Activated T-helper 2 cell treated with anti-CD3 and anti-CD28 coated beads, Interferon-gamma antibody, Interleukin-2, Interleukin-4, amounts not matched to agents 10 μg/mL and 5 μg/mL and 100 μg/mL, durations not matched to agents 14 hours and 24 hours and 36 hours (primary cell): ENCODE measurements around the gene SH3D19. TPM values are rescaled to one million over a fixed set of nuclear protein-coding genes. Genes with fewer than 3 reads are reported as not detected.

Experiments
- DNase-seq: peaks from one replicate; pipeline ENCODE4 v3.0.0; 2021; ENCODE audit warnings: low spot score
- H3K27ac Mint-ChIP-seq: one replicate; pipeline ENCODE4 v1.8.0; 2021; ENCODE audit warnings: mixed read lengths
- H3K27me3 Mint-ChIP-seq: one replicate; pipeline ENCODE4 v1.8.0; 2021; ENCODE audit warnings: low read depth, mixed read lengths
- H3K36me3 Mint-ChIP-seq: one replicate; pipeline ENCODE4 v1.8.0; 2021; ENCODE audit warnings: low read depth, mixed read lengths
- H3K4me1 Mint-ChIP-seq: one replicate; pipeline ENCODE4 v1.8.0; 2021; ENCODE audit warnings: low read depth, mixed read lengths
- H3K4me3 Mint-ChIP-seq: one replicate; pipeline ENCODE4 v1.8.0; 2021; ENCODE audit warnings: low read depth, mild to moderate bottlenecking, moderate library complexity, mixed read lengths
- H3K9me3 Mint-ChIP-seq: one replicate; pipeline ENCODE4 v1.8.0; 2021; ENCODE audit warnings: mixed read lengths
- intact Hi-C: fragments of 100-400 bp; cut with micrococcal nuclease; formaldehyde crosslinking; loops from one replicate; pipeline ENCODE4 v1.15.1; 2023
- total RNA-seq: library from RNA; stranded (reverse); gene quantifications from 2 replicates; pipeline ENCODE4 v1.2.3, GENCODE V29; 2022

SH3D19 gene
- total RNA-seq, 1 donor from 2014 or later, result not detected

DNA sequence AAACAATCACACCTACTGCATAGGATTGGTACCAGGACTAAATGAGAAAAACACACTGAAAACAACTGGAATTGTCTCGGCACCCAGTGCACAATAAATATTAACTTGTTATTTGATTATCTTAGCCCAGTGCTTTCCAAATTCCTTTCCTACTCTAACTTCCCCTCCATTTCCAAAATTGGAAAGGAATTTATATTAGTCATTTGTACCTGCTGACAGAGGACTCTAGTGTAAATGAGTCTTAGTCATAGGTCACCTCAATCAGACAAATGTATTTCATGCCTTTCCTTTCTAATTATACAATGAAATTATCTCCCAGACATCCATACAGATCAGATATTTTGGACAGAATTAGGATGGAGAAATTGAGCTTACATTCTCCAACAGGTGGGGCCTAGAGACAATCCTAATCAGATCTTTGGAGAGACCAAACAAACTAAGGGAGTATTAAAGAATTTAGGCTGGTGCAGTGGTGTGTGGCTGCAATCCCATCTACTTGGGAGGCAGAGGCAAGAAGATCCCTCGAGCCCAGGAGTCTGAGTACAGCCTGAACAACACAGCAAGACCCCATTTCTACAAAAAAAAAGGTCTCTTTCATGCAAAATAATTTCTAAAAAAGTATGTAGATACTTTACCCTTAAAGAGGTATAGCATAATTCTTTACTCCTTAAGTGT is 10.1 kb downstream of the SH3D19 start:
- H3K27ac Mint-ChIP-seq, result no peak overlapping the region

DNA sequence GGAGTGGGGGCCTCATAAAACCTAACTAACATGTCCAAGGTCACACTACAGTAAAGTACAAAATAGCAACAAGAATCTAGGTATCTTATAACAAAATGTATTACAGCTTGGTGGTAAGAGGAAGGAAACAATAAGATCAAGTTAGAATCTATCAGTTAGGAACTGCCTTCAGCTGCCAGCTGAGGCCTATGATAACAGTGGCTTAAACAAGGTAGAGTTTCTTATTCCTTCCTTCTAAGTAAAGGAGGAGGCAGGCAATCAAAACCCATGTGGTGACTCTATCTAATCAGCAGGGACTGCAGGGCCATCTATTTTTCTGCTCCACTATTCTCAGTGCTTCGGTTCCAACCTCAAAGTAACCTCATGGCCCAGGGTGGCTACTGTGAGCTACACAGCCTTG is 10.9 kb downstream of the SH3D19 start:
- H3K27me3 Mint-ChIP-seq, result peaks cover under 1% of the 10 kb centered on the region
- no peaks in the 10 kb centered on the region for H3K36me3 Mint-ChIP-seq
- no peak overlapping the region for H3K27ac Mint-ChIP-seq
- no peak overlapping the region for H3K4me3 Mint-ChIP-seq
- H3K4me1 Mint-ChIP-seq, result no peaks in the 10 kb centered on the region
- no peak for DNase-seq
- no peaks in the 10 kb centered on the region for H3K9me3 Mint-ChIP-seq
- intact Hi-C loops, result no loop called here

More for the DNA sequence above, 10.1 kb downstream of the SH3D19 start:
- Mint-ChIP-seq H3K4me1 (no peaks in the 10 kb centered on the region), H3K9me3 (no peaks in the 10 kb centered on the region), H3K36me3 (no peaks in the 10 kb centered on the region), H3K27me3 (peaks cover 7% of the 10 kb centered on the region), H3K4me3 (no peak overlapping the region)
- DNase-seq, result no peak
- intact Hi-C loops, result no loop called here

DNA sequence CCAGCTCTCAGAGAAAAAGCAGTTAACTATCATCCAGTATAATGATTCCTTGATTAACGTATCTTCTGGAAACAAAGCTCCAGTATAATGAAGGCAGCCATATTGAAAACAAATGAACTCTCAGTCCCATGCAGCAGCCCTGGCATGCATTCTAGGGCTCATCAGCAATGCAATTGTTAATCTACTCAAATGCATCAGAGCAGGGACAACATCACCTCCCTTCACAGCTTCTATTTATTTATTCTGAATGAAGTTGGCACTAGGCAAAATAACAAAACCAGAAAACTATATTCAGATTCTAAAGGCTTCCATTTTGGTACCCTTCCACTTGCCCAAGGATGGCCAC is 11.4 kb downstream of the SH3D19 start:
- no peaks in the 10 kb centered on the region for H3K36me3 Mint-ChIP-seq
- no peak overlapping the region for H3K27ac Mint-ChIP-seq
- no peak overlapping the region for H3K4me3 Mint-ChIP-seq
- H3K9me3 Mint-ChIP-seq, result no peaks in the 10 kb centered on the region
- no peak for DNase-seq
- no peaks in the 10 kb centered on the region for H3K27me3 Mint-ChIP-seq
- no peaks in the 10 kb centered on the region for H3K4me1 Mint-ChIP-seq
- intact Hi-C loops, result no loop called here

DNA sequence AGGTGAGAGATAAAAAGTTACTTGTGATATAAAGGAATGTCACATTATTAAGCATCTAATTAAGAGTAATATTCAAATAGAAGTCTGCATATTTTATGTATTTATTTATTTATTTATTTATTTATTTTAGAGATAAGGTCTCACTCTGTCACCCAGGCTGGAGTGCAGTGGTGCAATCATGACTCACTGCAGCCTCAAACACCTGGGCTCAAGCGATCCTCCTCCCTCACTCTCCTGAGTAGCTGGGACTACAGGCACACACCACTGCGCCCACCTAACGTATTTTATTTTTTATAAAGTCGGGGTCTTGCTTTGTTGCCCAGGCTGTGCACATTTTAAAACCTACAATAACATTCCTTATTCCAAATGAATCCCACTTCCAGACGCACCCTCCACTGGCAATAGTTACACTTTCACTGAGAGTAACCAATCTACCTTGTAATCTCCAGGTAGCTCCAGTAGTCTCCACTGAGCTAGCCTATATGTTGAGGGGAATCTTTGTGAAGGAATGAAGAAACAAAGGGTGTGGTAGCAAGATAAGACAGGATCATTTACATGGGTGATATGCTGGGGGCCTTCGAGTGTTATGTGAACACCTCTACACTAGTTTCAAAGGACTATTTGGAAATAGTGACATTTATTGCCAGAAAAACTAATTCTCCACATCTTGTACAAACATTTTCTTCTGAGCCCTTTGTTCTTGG is 11.9 kb downstream of the SH3D19 start:
- Mint-ChIP-seq H3K27ac (no peak overlapping the region), H3K9me3 (no peaks in the 10 kb centered on the region), H3K4me1 (no peaks in the 10 kb centered on the region), H3K36me3 (no peaks in the 10 kb centered on the region), H3K4me3 (no peak overlapping the region), H3K27me3 (no peaks in the 10 kb centered on the region)
- no peak for DNase-seq
- intact Hi-C loops, result no loop called here

DNA sequence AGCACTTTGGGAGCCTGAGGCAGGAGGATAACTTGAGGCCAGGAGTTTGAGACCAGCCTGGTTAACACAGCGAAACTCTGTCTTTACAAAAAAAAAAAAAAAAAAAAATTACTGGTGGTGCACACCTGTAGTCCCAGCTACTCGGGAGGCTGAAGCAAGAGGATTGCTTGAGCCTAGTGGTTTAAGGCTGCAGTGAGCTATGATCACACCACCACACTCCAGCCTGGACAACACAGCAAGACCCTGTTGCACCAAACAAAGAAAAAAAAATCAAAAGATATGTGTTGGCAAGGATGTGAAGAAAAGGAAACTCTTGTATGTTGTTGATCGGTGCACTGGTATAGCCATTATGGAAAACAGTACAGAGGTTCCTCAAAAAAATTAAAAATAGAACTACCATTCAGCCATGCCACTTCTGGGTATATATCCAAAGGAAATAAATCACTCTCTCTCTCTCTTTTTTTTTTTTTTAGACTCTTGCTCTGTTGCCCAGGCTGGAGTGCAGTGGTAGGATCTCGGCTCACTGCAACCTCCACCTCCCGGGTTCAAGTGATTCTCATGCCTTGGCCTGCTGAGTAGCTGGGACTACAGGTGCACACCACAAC is 15.2 kb downstream of the SH3D19 start:
- Mint-ChIP-seq H3K4me1 (no peaks in the 10 kb centered on the region), H3K36me3 (no peaks in the 10 kb centered on the region), H3K27ac (no peak overlapping the region), H3K4me3 (no peak overlapping the region), H3K9me3 (no peaks in the 10 kb centered on the region), H3K27me3 (no peaks in the 10 kb centered on the region)
- DNase-seq, result no peak
- intact Hi-C loops, result no loop called here

GRCh38 chr4:151304755-151305154 is 20.6 kb downstream of the SH3D19 start:
- Mint-ChIP-seq H3K27ac (no peak overlapping the region), H3K9me3 (no peaks in the 10 kb centered on the region), H3K36me3 (no peaks in the 10 kb centered on the region), H3K4me1 (no peaks in the 10 kb centered on the region), H3K4me3 (no peak overlapping the region), H3K27me3 (no peaks in the 10 kb centered on the region)
- intact Hi-C loops, result no loop called here
- DNase-seq, result no peak

- Mint-ChIP-seq H3K9me3 (no peaks in the 10 kb centered on the region), H3K4me3 (no peak overlapping the region), H3K27ac (no peak overlapping the region), H3K27me3 (no peaks in the 10 kb centered on the region), H3K4me1 (no peaks in the 10 kb centered on the region), H3K36me3 (no peaks in the 10 kb centered on the region)
- intact Hi-C loops, result no loop called here
- DNase-seq, result no peak
Measured at GRCh38 chr4:151304226-151304625, 21.2 kb downstream of the SH3D19 start.

GRCh38 chr4:151302432-151302831 is 23.0 kb downstream of the SH3D19 start:
- no peaks in the 10 kb centered on the region for H3K27me3 Mint-ChIP-seq
- H3K36me3 Mint-ChIP-seq, result no peaks in the 10 kb centered on the region
- H3K4me1 Mint-ChIP-seq, result no peaks in the 10 kb centered on the region
- no peak overlapping the region for H3K27ac Mint-ChIP-seq
- no peaks in the 10 kb centered on the region for H3K9me3 Mint-ChIP-seq
- no peak overlapping the region for H3K4me3 Mint-ChIP-seq
- DNase-seq, result no peak
- intact Hi-C loops, result no loop called here

GRCh38 chr4:151297170-151297569 is 28.2 kb downstream of the SH3D19 start:
- intact Hi-C loops, result no loop called here
- Mint-ChIP-seq H3K4me3 (no peak overlapping the region), H3K4me1 (no peaks in the 10 kb centered on the region), H3K36me3 (no peaks in the 10 kb centered on the region), H3K9me3 (no peaks in the 10 kb centered on the region), H3K27ac (no peak overlapping the region), H3K27me3 (no peaks in the 10 kb centered on the region)
- DNase-seq, result no peak

GRCh38 chr4:151296227-151296626 is 29.2 kb downstream of the SH3D19 start:
- Mint-ChIP-seq H3K27ac (no peak overlapping the region), H3K4me3 (no peak overlapping the region), H3K4me1 (no peaks in the 10 kb centered on the region), H3K27me3 (no peaks in the 10 kb centered on the region), H3K36me3 (no peaks in the 10 kb centered on the region), H3K9me3 (no peaks in the 10 kb centered on the region)
- intact Hi-C loops, result no loop called here
- DNase-seq, result no peak

DNA sequence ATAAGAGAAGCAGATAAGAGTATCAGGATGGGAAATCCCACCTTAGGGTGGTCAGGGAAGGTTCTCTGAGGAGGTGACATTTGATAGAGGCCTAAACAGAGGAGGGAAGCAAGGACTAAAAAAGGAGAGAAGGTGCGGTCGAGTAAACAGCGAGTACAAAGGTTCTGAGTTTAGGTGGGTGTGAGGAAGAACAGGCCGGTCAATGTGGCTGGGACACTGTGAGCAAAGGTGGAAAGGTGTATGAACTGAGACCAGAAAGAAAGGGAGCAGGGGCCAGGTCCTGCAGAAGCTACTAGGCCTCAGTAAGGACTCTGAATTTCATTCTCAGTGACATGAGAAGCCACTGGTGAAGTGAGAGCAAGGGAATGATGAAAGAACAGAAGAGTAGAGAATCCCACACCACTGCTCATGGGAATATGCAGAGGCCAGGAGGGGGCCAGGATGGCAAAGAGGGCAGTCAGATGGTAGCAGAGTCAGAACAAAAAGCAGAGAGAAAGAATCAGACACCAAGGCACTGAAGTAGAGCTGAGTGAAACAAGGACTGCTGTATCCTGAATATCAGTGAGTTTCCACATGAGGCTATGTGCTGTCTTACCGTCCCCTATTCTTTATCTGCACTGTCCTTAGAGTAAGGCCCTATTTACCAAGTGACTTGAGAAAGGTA is 30.4 kb downstream of the SH3D19 start:
- intact Hi-C loops, result no loop called here
- H3K4me3 Mint-ChIP-seq, result no peak overlapping the region
- no peaks in the 10 kb centered on the region for H3K36me3 Mint-ChIP-seq
- H3K4me1 Mint-ChIP-seq, result no peaks in the 10 kb centered on the region
- no peaks in the 10 kb centered on the region for H3K27me3 Mint-ChIP-seq
- no peak for DNase-seq
- H3K9me3 Mint-ChIP-seq, result no peaks in the 10 kb centered on the region
- no peak overlapping the region for H3K27ac Mint-ChIP-seq

- no peaks in the 10 kb centered on the region for H3K9me3 Mint-ChIP-seq
- H3K27me3 Mint-ChIP-seq, result no peaks in the 10 kb centered on the region
- intact Hi-C loops, result no loop called here
Measured at GRCh38 chr4:151292038-151292437, 33.4 kb downstream of the SH3D19 start.

GRCh38 chr4:151291485-151291884 is 33.9 kb downstream of the SH3D19 start:
- Mint-ChIP-seq H3K9me3 (no peaks in the 10 kb centered on the region), H3K4me3 (no peak overlapping the region), H3K36me3 (no peaks in the 10 kb centered on the region), H3K27me3 (no peaks in the 10 kb centered on the region), H3K4me1 (no peaks in the 10 kb centered on the region), H3K27ac (no peak overlapping the region)
- no peak for DNase-seq
- intact Hi-C loops, result no loop called here

More at GRCh38 chr4:151292038-151292437, 33.4 kb downstream of the SH3D19 start:
- H3K27ac Mint-ChIP-seq, result no peak overlapping the region
- no peak overlapping the region for H3K4me3 Mint-ChIP-seq
- no peaks in the 10 kb centered on the region for H3K36me3 Mint-ChIP-seq
- DNase-seq, result no peak
- H3K4me1 Mint-ChIP-seq, result no peaks in the 10 kb centered on the region
